ENCODE data around the gene ZNF2. TPM values are rescaled to one million over a fixed set of nuclear protein-coding genes. Genes with fewer than 3 reads are reported as not detected.

The ZNF2 gene
- total RNA-seq, 5 donors from 2014 or later (not counting 1 experiment from before 2014, with no cell fraction given): 1.8 to 8.2 (median 7.5) TPM

- POLR2A ChIA-PET: no interaction called here
- H3K36me3 Mint-ChIP-seq: peaks cover 4% of the 10 kb centered on the region
Observed at GRCh38 chr2:95166065-95166763, 605 bp downstream of the ZNF2 start.

GRCh38 chr2:95171902-95172301 is 6.3 kb downstream of the ZNF2 start:
- Histone ChIP-seq H3K36me3 (ENCODE audit: control insufficient read depth in 2 of 2, extremely low read depth in 1 of 2, insufficient read depth in 1 of 2, low read length in 1 of 2) (peaks cover 0 to 5% of the 10 kb centered on the region in 2 donors), H3K9me3 (no peaks in the 10 kb centered on the region), H3K27me3 (replicated peaks in 1 of 2; ENCODE audit: control insufficient read depth in 2 of 2, extremely low read depth in 1 of 2, insufficient read depth in 2 of 2, low read length in 1 of 2) (no peaks in the 10 kb centered on the region), H3K4me1 (ENCODE audit: control insufficient read depth in 1 of 2, extremely low read depth in 1 of 2, insufficient read depth in 2 of 2, low read length in 2 of 2) (no peaks in the 10 kb centered on the region), H3K27ac (ENCODE audit: low read length) (no peak overlapping the region), H3K4me3 (ENCODE audit: control insufficient read depth in 1 of 2, extremely low read depth in 1 of 2, low read length in 1 of 2) (no peak overlapping the region)
- WGBS (ENCODE audit: insufficient coverage): 76% methylated on average over 5 of the region's 7 CpGs
- Mint-ChIP-seq H3K27ac (no peak overlapping the region), H3K9me3 (no peaks in the 10 kb centered on the region), H3K4me1 (peaks cover 25 to 31% (median 26%) of the 10 kb centered on the region in 3 donors), H3K36me3 (peaks cover 23% of the 10 kb centered on the region), H3K4me3 (no peak overlapping the region), H3K27me3 (no peaks in the 10 kb centered on the region)
- ChIA-PET POLR2A (no interaction called here), CTCF (no interaction called here)
- DNase-seq (no peak), ATAC-seq (replicated peaks in 1 of 4) (no peak)

More at GRCh38 chr2:95166065-95166763, 605 bp downstream of the ZNF2 start:
- Histone ChIP-seq H3K4me1 (ENCODE audit: control insufficient read depth in 1 of 2, extremely low read depth in 1 of 2, insufficient read depth in 2 of 2, low read length in 2 of 2) (peaks cover 7 to 15% of the 10 kb centered on the region in 2 experiments), H3K27ac (ENCODE audit: low read length) (peak overlapping the region; percentile 91), H3K9me3 (no peaks in the 10 kb centered on the region), H3K36me3 (ENCODE audit: control insufficient read depth in 2 of 2, extremely low read depth in 1 of 2, insufficient read depth in 1 of 2, low read length in 1 of 2) (no peaks in the 10 kb centered on the region), H3K27me3 (replicated peaks in 1 of 2; ENCODE audit: control insufficient read depth in 2 of 2, extremely low read depth in 1 of 2, insufficient read depth in 2 of 2, low read length in 1 of 2) (no peaks in the 10 kb centered on the region), H3K4me3 (ENCODE audit: control insufficient read depth in 1 of 2, extremely low read depth in 1 of 2, low read length in 1 of 2) (peak overlapping the region; percentile 92 to 99)
- no peaks in the 10 kb centered on the region for H3K27me3 Mint-ChIP-seq
- WGBS (ENCODE audit: insufficient coverage): 54% methylated on average over 3 of the region's 16 CpGs
- ATAC-seq (replicated peaks in 1 of 4): peak; percentile 5 to 9 (median 7)
- H3K4me3 Mint-ChIP-seq: peak overlapping the region; percentile 98 to 99 (median 99)
- H3K27ac Mint-ChIP-seq: peak overlapping the region; percentile 97
- H3K4me1 Mint-ChIP-seq: peaks cover 41 to 47% (median 47%) of the 10 kb centered on the region in 3 donors
- H3K9me3 Mint-ChIP-seq: peaks cover 0 to 3% (median 0%) of the 10 kb centered on the region in 3 donors
- DNase-seq: no peak
- CTCF ChIA-PET: interaction anchor here (1.3 to 1.8 kb wide), 4 partner anchors 16 to 90 kb away, joined by 3 to 7 read pairs (median 6); no protein-coding TSS in a partner anchor

GRCh38 chr2:95174031-95174542 is 8.5 kb downstream of the ZNF2 start:
- ATAC-seq (replicated peaks in 1 of 4) (no peak), DNase-seq (no peak)
- H3K27ac ChIP-seq (ENCODE audit: low read length): no peak overlapping the region
- Mint-ChIP-seq H3K4me1 (peaks cover 16 to 21% (median 16%) of the 10 kb centered on the region in 3 donors), H3K4me3 (no peak overlapping the region), H3K27ac (no peak overlapping the region), H3K36me3 (peaks cover 41% of the 10 kb centered on the region), H3K9me3 (peaks cover 0 to 4% (median 0%) of the 10 kb centered on the region in 3 donors), H3K27me3 (no peaks in the 10 kb centered on the region)
- H3K36me3 ChIP-seq (ENCODE audit: control insufficient read depth in 2 of 2, extremely low read depth in 1 of 2, insufficient read depth in 1 of 2, low read length in 1 of 2): peaks cover 8 to 13% of the 10 kb centered on the region in 2 donors
- CTCF ChIA-PET: no interaction called here
- POLR2A ChIA-PET: interaction anchor here in 1 of 2 donors (0.5 kb wide), 1 partner anchor 16 kb away, joined by 3 read pairs; no protein-coding TSS in a partner anchor
- no peaks in the 10 kb centered on the region for H3K27me3 ChIP-seq (replicated peaks in 1 of 2; ENCODE audit: control insufficient read depth in 2 of 2, extremely low read depth in 1 of 2, insufficient read depth in 2 of 2, low read length in 1 of 2)
- no peaks in the 10 kb centered on the region for H3K4me1 ChIP-seq (ENCODE audit: control insufficient read depth in 1 of 2, extremely low read depth in 1 of 2, insufficient read depth in 2 of 2, low read length in 2 of 2)
- H3K9me3 ChIP-seq: no peaks in the 10 kb centered on the region
- no peak overlapping the region for H3K4me3 ChIP-seq (ENCODE audit: control insufficient read depth in 1 of 2, extremely low read depth in 1 of 2, low read length in 1 of 2)
- WGBS (ENCODE audit: insufficient coverage): 100% methylated on average over 2 of the region's 2 CpGs

GRCh38 chr2:95179451-95179850 is 13.8 kb downstream of the ZNF2 start:
- Histone ChIP-seq H3K27me3 (replicated peaks in 1 of 2; ENCODE audit: control insufficient read depth in 2 of 2, extremely low read depth in 1 of 2, insufficient read depth in 2 of 2, low read length in 1 of 2) (no peaks in the 10 kb centered on the region), H3K4me1 (ENCODE audit: control insufficient read depth in 1 of 2, extremely low read depth in 1 of 2, insufficient read depth in 2 of 2, low read length in 2 of 2) (no peaks in the 10 kb centered on the region), H3K4me3 (ENCODE audit: control insufficient read depth in 1 of 2, extremely low read depth in 1 of 2, low read length in 1 of 2) (no peak overlapping the region), H3K9me3 (no peaks in the 10 kb centered on the region), H3K36me3 (ENCODE audit: control insufficient read depth in 2 of 2, extremely low read depth in 1 of 2, insufficient read depth in 1 of 2, low read length in 1 of 2) (peaks cover 17 to 45% of the 10 kb centered on the region in 2 donors), H3K27ac (ENCODE audit: low read length) (no peak overlapping the region)
- no peak for ATAC-seq (replicated peaks in 1 of 4)
- Mint-ChIP-seq H3K36me3 (peaks cover 82% of the 10 kb centered on the region), H3K4me1 (peaks cover 2 to 11% (median 3%) of the 10 kb centered on the region in 3 donors), H3K4me3 (no peak overlapping the region), H3K27me3 (no peaks in the 10 kb centered on the region), H3K9me3 (peaks cover 6 to 37% (median 17%) of the 10 kb centered on the region in 3 donors), H3K27ac (no peak overlapping the region)
- ChIA-PET POLR2A (no interaction called here), CTCF (no interaction called here)
- WGBS (ENCODE audit: insufficient coverage): 85% methylated on average over 4 of the region's 7 CpGs
- no peak for DNase-seq

- WGBS (ENCODE audit: insufficient coverage): 100% methylated on average over 8 of the region's 18 CpGs
- Mint-ChIP-seq H3K4me3 (no peak overlapping the region), H3K27ac (no peak overlapping the region), H3K27me3 (no peaks in the 10 kb centered on the region), H3K9me3 (peaks cover 6 to 47% (median 21%) of the 10 kb centered on the region in 3 donors), H3K36me3 (peaks cover 68% of the 10 kb centered on the region), H3K4me1 (peaks cover 0 to 4% (median 0%) of the 10 kb centered on the region in 3 donors)
- Histone ChIP-seq H3K36me3 (ENCODE audit: control insufficient read depth in 2 of 2, extremely low read depth in 1 of 2, insufficient read depth in 1 of 2, low read length in 1 of 2) (peaks cover 17 to 40% of the 10 kb centered on the region in 2 donors), H3K4me3 (ENCODE audit: control insufficient read depth in 1 of 2, extremely low read depth in 1 of 2, low read length in 1 of 2) (no peak overlapping the region), H3K4me1 (ENCODE audit: control insufficient read depth in 1 of 2, extremely low read depth in 1 of 2, insufficient read depth in 2 of 2, low read length in 2 of 2) (no peaks in the 10 kb centered on the region), H3K9me3 (no peaks in the 10 kb centered on the region), H3K27me3 (replicated peaks in 1 of 2; ENCODE audit: control insufficient read depth in 2 of 2, extremely low read depth in 1 of 2, insufficient read depth in 2 of 2, low read length in 1 of 2) (no peaks in the 10 kb centered on the region), H3K27ac (ENCODE audit: low read length) (no peak overlapping the region)
- ATAC-seq (replicated peaks in 1 of 4) (no peak), DNase-seq (no peak)
- POLR2A ChIA-PET: no interaction called here
- CTCF ChIA-PET: no interaction called here
Observed at GRCh38 chr2:95181774-95182173, 16.2 kb downstream of the ZNF2 start.

GRCh38 chr2:95185197-95185596 is 19.6 kb downstream of the ZNF2 start:
- Histone ChIP-seq H3K36me3 (ENCODE audit: control insufficient read depth in 2 of 2, extremely low read depth in 1 of 2, insufficient read depth in 1 of 2, low read length in 1 of 2) (peaks cover 9 to 22% of the 10 kb centered on the region in 2 donors), H3K4me3 (ENCODE audit: control insufficient read depth in 1 of 2, extremely low read depth in 1 of 2, low read length in 1 of 2) (no peak overlapping the region), H3K9me3 (no peaks in the 10 kb centered on the region), H3K4me1 (ENCODE audit: control insufficient read depth in 1 of 2, extremely low read depth in 1 of 2, insufficient read depth in 2 of 2, low read length in 2 of 2) (no peaks in the 10 kb centered on the region), H3K27ac (ENCODE audit: low read length) (no peak overlapping the region), H3K27me3 (replicated peaks in 1 of 2; ENCODE audit: control insufficient read depth in 2 of 2, extremely low read depth in 1 of 2, insufficient read depth in 2 of 2, low read length in 1 of 2) (no peaks in the 10 kb centered on the region)
- Mint-ChIP-seq H3K27me3 (peaks cover 4 to 6% of the 10 kb centered on the region in 2 donors), H3K4me3 (no peak overlapping the region), H3K9me3 (peaks cover 0 to 40% (median 17%) of the 10 kb centered on the region in 3 donors), H3K27ac (no peak overlapping the region), H3K4me1 (no peaks in the 10 kb centered on the region), H3K36me3 (peaks cover 38% of the 10 kb centered on the region)
- DNase-seq (no peak), ATAC-seq (replicated peaks in 1 of 4) (no peak)
- ChIA-PET CTCF (interaction anchor here in 1 of 2 donors (0.7 kb wide), 1 partner anchor 20 kb away, joined by 4 read pairs; no protein-coding TSS in a partner anchor), POLR2A (no interaction called here)
- 100% methylated on average over 1 of the region's 3 CpGs for WGBS (ENCODE audit: insufficient coverage)
